CMK (cell line): ENCODE measurements around the gene TTLL12.

Source experiments
- DNase-seq: peaks from one replicate; pipeline ENCODE4 v3.0.0-alpha.2; 2010; ENCODE audit warnings: low read depth

TTLL12 gene

DNA sequence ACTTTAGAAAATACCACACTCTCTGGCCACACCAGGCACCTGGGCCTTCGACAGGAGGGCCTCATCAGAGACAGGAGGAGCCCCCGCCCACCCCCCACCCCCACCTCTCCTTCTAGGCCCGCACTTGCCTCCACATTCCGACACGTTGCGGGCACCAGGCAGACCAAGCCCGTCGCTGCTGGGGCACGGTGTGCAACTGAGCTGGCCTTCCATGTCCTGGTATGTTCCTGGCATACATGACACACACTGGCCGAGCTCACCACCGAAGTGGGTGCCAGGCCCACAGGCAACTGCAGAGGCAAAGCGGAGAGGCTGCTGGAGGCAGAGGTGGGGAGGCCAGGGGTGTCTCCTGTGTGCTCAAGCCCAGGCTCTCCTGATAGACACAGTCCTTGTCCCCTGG, 27.0 kb upstream of the TTLL12 start:
- DNase-seq: no peak

DNA sequence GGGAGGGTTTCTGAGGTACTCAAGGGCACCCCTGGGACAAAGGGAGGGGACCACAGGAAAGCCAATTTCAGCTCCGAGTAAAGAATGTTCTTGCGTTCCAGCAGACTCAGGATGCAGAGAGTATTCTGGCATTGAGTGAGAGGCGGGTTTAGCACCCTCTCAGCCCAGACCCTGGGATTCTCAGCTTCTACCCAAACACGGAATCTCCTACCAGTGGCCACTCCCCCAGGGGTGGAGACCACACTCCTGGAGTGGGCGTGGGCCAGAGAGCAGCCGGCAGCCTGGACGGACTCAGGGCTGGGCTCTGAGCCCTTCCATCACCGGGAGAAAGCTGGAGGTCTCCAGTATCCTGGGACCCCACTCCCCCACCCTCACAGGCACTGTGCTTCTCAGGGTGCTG, 26.1 kb upstream of the TTLL12 start:
- no peak for DNase-seq

DNA sequence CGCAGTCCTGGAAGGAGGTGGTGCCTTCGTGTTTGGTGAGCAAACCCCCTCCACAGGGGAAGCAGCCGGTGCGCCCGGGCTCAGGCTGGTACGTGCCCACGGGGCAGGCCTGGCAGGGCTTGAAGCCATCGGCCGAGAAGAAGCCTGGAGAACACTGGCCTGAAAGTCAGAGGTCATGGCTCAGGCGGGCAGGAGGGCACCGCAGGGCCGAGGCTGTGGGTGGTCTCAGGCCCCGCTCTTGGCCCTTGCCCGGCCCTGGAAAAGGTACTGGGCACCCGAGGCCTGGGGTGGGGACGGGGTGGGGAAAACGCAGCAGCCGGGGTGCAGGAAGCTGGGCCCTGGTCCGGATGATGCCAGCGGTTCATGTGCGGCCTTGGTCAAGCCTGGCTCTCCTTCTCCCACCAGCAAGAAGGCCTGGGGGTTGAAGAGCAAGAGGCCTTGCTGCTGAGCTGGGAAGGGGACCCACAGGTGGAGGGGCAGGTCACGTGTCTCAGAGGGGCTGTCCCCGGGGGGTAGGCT, 25.6 kb upstream of the TTLL12 start:
- no peak for DNase-seq

DNA sequence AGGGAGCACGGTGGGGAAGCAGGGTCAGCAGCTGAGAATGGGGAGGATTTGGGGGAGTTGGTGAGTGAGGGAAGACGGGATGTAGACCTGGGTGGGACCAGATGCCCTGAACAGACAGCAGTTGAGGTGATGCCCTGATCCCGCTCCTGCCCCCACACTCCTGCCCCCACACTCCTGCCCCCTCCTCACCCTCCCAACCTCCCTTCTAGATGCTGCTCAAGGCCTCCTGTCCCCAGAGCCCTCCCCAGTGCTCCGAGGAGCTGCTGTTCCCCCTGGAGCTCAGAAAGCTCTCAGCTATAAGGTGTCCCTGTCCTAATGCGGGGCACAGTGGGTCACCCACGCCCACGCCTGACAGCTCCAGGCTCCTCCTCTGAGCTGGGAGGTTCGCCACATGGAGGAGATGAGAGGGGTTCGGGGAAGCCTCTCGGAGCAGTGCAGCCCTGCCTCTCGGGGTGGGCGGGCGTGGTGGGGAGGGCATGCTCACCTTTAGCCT, 25.1 kb upstream of the TTLL12 start:
- DNase-seq: no peak

DNA sequence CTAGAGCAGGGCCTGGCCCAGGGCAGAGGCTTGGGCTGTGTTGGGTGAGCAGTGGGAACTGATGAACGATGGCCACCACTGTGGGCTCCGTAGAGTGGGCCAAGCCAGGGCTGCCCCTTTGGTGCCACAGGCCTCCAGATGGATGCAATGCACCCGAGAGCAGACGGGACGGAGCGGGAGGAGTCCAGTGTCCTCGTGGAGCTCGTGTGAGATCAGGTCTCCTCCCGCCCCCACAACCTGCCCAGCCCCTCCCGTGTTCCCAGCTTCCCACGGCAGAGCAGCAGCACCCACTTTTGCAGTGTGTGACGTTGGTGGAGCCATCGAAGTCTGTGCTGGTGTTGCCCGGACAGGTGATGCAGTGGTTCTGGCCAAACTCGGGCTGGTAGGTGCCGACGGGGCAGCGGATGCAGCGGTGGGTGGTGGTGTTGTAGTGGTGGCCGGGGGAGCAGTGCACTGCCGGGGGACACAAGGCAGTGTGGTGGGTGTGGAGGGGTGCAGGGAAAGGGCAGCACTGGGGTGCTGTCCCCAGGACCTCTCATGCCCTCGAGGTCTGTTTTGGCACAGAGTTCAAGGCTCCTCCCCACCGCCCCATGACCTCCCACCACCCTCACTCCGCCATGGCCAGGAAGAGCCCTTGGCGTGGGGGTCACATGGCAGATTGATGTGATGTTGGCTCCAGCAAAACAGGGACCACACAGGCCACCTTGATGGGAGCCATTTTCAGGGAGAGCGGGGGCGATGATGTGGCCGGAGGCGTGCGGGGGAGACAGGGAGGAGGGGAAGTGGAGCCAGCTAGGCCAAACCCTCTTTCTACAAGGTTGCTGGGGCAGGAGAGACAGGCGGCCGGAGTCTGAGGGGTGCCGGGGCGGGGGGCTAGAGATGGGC, 23.9 kb upstream of the TTLL12 start:
- no peak for DNase-seq

DNA sequence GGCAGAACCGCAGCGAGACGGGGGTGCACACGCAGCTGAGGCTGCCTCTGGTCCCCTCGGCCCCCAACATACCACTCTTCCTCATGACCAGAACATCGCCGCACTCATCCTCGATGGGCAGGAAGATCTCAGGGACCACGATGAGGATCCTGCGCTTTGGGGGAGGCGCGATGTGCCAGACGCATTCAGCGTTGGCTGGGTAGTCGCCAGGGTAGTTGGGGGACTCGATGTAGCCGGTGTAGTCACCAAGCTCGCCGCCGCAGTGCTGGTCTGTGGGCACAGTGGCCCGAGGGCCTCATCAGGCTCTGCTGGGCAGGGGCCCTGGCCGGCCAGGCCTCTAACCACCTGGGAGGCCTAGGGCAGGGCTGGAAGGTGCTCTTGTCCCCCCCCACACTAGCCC, 23.0 kb upstream of the TTLL12 start:
- DNase-seq: no peak

DNA sequence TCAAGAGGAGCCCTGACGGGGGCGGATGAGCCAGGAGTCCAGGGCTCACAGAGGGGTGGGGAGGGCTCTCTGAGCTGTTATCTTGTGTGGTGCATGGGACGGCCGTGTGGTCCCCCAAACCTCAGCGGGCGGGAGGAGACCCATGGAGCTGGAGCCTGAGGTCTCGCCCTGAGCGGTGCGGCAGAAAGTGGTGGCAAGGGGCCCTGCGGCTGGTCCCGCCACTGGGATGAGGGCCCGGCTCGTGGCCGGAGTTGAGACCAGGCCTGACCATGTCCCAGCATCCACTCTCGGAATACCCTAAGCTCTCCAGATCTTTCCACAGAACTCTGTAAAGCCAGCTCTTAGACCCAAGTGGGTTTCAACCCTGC, 22.6 kb upstream of the TTLL12 start:
- DNase-seq: no peak

DNA sequence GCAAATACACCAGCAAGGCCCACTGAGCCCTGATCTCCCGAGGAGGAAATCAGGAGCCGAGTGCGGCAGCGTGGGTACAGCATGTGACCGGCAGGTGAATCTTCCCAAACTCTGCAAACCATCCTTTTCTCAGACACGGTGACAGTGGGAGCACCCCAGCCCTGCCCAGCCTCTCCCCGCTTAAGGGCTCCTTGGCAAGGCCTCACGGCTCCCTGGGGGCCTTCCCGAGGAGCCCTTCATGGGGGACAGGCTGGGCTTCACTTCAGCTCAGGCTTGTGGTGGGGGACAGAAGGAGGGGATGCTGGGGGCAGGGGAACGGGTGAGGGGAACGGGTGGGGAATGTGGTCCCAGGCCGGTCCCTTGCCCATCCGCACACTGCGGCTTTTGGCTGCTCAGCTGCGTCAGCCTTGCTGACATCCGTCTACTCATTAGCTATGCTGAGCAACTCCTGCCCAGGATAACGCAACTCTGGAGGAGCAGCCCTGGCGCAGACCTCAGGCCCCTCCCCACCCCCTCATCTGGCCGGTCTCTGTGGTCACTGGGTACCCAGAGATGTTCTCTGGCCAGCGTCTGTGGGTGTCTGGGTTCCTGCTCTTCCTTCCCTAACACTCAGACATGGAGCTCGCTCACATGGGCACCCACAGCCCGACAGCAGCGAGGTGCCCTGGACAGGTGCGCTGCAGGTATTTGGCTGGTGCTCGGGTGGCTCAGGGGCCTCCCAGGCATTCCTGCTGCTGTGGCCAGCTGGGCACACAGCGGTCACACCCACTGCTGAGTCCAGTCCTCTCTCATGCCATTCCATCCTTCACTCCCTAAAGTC, 22.0 kb upstream of the TTLL12 start:
- DNase-seq: no peak

DNA sequence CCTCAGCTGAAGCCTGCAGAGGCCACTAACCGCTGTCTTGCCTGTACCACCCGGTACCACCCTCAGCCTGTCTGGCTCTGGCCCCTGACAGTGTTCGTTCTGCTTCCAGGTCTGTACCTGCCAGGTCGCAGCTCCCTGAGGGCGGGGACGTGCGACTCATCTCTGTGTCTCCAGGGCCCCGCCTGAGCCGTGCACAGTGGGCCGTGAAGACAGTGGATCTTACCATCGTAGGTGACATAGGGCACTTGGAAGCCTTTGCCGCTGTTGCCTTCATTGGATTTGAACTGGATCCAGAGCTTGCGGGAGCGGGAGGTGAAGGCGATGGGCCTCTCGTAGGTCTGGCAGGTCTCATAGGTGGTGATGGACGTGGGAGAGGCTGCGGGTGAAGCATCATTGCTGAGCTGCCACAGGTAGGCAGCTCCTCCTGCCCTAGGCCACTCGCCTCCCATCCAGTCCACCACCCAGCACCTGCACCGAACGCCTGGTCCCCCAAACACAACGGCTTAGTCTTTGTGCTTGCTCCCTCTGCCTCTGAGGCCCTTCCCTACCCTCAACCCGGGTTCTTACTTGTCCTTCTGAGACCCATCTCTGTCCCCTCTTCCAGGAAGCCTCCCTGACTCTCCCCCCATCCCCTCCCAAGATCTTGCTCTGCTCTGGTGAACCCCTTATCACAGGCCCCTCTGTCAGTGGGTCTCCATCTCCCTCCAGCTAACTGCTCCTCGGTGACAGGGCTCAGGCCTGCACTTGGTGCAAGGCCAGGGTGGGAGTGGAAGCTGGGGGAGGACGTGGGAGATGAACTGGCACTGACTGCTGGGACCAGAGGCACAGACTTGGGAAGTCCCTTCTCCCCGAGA, 21.1 kb upstream of the TTLL12 start:
- no peak for DNase-seq

DNA sequence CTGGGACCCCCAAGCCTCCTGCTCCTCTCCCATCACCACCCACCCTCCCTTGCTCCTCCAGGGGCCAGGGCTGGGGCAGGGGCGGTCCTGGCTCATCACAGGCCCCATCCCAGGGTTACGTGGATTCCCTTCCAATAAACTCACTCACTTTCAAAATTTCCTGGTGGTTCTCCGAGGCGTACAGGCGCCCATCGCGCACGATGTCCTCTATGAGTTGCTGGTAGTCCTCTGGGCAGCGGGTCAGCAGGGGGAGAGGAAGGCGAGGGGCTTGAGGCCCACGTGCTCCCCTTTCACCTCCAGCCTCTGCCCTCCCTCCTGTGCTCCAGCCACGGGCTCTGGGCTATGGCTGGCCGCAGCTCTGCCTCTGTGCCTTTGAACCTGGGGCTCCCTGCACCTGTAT, 20.5 kb upstream of the TTLL12 start:
- DNase-seq: no peak

DNA sequence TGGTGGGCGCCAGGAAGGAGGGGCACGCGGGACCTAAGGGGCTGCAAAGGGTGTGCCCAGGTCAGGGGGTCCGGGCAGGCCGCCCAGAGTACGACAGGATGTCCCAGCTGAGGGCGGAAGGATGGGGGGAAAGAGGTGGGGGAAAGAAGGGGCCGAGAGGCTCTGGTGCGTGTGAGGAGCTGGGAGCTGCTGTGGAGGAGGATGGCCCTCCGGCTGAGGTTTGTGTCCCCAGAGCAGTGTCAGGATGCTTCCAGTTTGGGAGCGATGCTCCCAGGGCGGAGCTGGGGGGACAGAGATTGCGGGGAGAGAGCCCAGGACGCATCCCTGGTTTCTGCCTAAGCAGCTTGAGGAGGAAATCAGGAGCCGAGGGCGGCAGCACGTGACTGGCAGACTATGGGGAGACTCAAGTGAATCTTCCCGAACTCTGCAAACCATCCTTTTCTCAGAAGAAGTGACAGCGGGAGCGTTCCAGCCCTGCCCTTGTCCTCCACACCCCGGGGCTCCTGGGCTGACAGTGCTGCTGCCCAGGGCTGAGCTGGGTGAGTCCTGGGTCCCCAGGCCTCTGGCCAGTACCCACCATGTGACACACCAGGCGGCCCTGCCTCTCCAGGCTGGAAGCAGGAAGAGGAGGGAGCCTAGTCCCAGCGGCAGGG, 19.7 kb upstream of the TTLL12 start:
- DNase-seq: no peak

DNA sequence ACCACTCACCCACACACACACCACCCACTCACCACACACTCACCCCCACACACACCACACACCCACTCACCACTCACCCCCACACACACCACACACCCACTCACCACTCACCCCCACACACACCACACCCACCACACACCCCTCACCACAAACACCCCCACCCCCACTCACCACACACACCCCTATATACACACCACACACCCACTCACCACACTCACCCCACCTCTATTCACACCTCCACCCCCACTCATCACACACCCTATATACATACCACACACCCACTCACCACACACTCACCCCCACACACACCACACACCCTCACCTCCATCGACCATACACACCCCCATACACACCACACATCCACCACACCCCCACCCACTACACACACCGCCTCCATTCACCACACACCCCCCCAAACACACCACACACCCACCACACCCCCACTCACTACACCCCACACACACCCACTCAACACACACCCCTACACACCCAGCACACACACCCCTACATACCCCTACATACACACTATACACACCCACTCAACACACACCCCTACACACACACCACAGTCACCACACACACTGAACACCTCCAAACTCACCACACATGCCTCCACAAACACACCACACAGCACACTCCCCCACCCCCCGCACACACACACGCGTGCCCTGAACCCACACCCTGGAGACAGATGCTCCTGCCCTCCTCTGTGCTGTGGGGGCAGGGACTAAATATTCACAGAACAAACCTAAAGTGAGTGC, 19.0 kb upstream of the TTLL12 start:
- DNase-seq: no peak

DNA sequence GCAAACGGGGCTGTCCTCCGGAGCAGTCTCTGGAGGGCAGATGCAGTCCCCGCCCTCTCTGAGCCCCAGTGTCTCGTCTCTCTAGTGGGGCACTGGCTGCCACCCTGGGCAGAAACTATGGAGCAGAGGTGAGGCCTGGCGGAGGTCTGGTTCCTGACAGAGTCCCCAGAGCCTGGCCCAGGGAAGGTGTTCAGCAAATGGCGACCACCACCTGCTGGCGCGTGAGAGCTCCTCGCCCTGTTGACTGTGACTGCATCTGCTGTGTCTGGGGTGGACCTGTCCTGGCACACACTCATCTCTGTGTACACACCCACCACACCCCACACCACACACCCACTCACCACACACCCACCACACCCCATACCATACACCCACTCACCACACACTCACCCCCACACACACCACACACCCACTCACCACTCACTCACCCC, 18.3 kb upstream of the TTLL12 start:
- DNase-seq: no peak

DNA sequence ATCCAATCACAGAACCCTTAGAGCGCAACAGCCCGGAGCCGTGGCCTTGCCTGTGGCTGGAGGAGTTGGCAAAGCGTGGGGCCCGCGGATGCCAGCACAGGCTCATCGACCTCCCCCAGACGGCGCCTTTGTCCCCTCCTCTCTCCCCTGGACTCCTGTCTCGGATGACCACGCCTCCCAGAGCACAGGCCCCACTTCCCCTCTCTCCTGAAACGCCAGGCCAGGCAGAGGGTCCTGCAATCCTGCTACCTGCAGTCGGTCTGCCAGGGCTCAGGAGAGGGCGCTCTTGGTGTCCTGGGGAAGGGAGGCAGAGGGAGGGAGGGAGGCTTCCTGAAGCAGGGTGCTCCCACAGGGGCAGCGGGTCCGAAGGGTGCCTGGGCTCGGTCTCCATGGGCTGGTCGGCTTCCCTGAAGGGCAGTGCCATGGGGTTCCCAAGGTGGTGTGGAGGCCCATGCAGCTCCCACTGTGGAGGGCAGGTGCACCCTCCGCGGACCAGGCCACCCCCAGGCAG, 16.6 kb upstream of the TTLL12 start:
- no peak for DNase-seq

DNA sequence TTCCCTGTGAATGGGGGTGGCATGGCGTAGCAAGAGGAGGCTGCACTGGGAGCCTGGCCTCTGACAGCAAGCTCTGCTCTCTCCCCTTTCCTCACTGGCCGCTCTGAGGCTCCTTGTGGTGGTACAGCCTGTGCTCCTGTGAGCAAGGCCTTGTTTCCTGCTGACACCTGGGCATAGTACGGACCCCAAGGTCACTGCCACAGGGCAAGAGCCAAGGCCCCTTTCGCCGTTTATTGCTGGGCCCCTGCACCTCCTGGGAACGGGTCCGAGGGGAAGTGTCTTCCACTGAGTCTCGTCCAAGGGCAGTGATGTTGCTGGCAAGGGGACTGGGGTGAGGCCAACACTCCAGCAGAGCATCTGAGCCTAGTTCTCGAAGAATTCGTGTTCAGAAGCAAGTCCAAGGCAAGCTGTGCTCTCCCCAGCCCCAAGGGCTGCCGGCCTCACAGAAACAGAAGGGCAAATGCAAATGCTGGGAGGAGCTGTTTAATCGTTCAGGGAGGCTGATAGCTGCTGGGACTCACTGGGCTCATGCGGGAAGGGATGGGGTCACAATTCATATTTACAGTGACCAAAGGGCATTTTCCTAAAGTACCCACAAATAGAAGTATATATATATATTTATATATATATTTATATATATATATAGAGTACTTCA, 15.9 kb upstream of the TTLL12 start:
- DNase-seq: no peak

DNA sequence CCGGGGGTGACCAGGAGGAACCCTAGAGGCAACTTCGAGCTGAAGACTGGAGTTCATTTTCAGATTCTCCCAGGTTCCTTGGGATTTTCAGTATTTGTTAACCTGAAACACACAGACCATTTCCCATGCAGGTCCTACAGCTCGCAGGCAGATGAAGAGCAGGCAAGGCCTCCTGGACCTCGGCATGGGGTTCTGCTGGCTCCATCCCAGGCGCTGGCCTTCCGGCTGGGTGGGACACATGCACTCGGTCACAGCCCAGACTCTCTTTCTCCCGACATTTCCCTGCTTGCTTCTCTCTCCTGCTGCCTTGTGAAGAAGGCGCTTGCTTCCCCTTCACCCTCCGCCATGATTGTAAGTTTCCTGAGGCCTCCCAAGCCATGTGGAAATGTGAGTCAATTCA, 15.4 kb upstream of the TTLL12 start:
- no peak for DNase-seq

DNA sequence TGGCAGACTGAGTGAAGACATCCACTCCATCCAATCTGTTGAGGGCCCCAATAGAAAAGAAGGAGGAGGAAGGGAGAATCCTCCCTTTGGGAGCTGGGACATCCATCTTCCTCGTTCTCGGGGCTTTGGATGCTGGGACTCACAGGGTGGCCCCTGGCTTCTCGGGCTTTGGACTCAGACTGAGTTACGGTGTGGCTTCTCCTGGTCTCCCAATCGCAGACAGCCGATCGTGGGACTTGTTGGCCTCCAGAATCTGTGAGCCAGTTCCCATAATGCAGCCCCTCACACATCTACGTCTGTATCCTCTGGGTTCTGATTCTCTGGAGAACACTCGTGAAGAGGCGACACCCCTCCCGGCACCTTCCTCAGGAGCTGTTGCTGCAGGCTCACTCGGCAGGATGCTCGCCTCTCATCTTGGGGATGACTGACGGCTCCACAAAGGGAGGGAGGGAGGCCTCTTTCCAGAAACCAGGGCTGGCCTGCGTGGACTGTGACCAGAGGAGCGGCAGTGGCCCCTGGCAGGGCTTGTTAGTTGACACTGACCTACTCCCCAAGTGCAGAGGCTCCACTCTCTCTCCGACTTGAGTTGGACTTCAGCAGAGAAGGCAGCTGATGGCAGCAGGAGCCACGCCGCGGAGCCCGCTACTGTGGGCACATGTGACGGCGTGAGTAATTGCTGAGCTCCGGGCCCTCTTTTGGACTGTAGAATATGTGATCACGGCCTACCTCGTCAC, 14.7 kb upstream of the TTLL12 start:
- DNase-seq: no peak

DNA sequence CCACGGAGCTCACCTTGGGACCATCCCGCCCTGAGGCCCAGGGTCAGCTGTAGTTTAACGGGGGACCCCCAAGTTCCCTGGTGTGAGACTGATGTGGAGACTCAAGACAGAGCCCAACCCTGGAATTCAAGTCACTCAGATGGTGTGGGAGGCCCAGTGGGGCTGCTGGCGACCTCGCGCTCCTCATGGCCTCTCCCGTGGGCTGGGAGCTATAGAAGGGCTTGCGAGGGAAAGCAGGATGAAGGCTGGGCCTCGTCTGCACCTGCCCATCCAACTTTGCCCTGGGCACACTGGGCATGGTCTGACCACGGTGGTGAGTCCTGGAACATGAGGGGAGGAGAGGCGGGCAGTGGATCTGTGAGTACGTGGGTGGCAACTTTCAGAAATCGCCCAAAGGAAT, 13.6 kb upstream of the TTLL12 start:
- no peak for DNase-seq

DNA sequence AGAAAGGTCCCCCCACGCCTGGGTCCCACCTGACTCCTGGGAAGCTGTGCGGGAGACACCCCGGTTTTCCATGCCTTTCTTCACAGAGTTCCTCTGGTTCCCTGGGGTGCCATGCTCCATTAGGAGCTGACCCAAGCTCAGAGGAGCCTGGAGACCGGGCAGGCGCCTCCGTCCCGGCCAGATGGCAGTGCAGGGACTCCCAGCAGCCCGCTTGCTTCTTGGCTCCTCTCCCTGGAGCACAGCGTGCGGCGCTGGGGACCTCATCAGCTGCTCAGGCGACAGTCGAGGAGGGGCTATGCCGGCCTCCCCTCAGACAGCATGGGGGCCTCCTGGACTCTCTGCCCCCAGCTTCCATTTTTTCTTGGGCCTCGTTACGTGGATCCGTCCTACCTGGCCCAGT, 13.1 kb upstream of the TTLL12 start:
- no peak for DNase-seq
